Activated T-helper 1 cell treated with anti-CD3 and anti-CD28 coated beads, Interleukin-12 subunit alpha, Interleukin-12 subunit beta, Interleukin-2, Interleukin-4 antibody, amounts not matched to agents 30 ng/mL and 10 ng/mL and 1 ng/mL, durations not matched to agents 14 hours and 24 hours and 36 hours (primary cell): ENCODE data around the gene SPEG. TPM values are rescaled to one million over a fixed set of nuclear protein-coding genes. Genes with fewer than 3 reads are reported as not detected.
A peak's percentile ranks its signal among the peaks of the same experiment; 100 is the strongest.

Experiments used
- DNase-seq: peaks from one replicate; pipeline ENCODE4 v3.0.0; 2021; ENCODE audit warnings: low spot score
- H3K27ac Mint-ChIP-seq: one replicate; pipeline ENCODE4 v1.8.0; 2021; ENCODE audit warnings: mild to moderate bottlenecking, mixed read lengths
- H3K27me3 Mint-ChIP-seq: one replicate; pipeline ENCODE4 v1.8.0; 2022; ENCODE audit warnings: mild to moderate bottlenecking, moderate library complexity, mixed read lengths; ENCODE audit not compliant: insufficient read depth
- H3K36me3 Mint-ChIP-seq: one replicate; pipeline ENCODE4 v1.8.0; 2021; ENCODE audit warnings: low read depth, mixed read lengths
- H3K4me1 Mint-ChIP-seq: one replicate; pipeline ENCODE4 v1.8.0; 2021; ENCODE audit warnings: low read depth, mixed read lengths
- H3K4me3 Mint-ChIP-seq: one replicate; pipeline ENCODE4 v1.8.0; 2021; ENCODE audit warnings: mild to moderate bottlenecking, moderate library complexity, mixed read lengths
- H3K9me3 Mint-ChIP-seq: one replicate; pipeline ENCODE4 v1.8.0; 2021; ENCODE audit warnings: mixed read lengths
- intact Hi-C: fragments of 100-400 bp; cut with micrococcal nuclease; formaldehyde crosslinking; loops from one replicate; pipeline ENCODE4 v1.15.1; 2024
- total RNA-seq: library from RNA; stranded (reverse); gene quantifications from 2 replicates; pipeline ENCODE4 v1.2.3, GENCODE V29; 2022

The SPEG gene
- total RNA-seq, 1 donor from 2014 or later: 0.13 TPM

GRCh38 chr2:219533930-219534661 is 99.5 kb downstream of the SPEG start:
- DNase-seq: no peak
- H3K36me3 Mint-ChIP-seq: peaks cover 2% of the 10 kb centered on the region
- H3K27ac Mint-ChIP-seq: no peak overlapping the region
- H3K9me3 Mint-ChIP-seq: no peaks in the 10 kb centered on the region
- no peak overlapping the region for H3K4me3 Mint-ChIP-seq
- intact Hi-C loops: no loop called here
- peaks cover 16% of the 10 kb centered on the region for H3K27me3 Mint-ChIP-seq
- peaks cover 6% of the 10 kb centered on the region for H3K4me1 Mint-ChIP-seq

- DNase-seq: no peak
- intact Hi-C loops: no loop called here
- H3K36me3 Mint-ChIP-seq: peaks cover 7% of the 10 kb centered on the region
- no peaks in the 10 kb centered on the region for H3K4me1 Mint-ChIP-seq
- no peaks in the 10 kb centered on the region for H3K9me3 Mint-ChIP-seq
- no peak overlapping the region for H3K4me3 Mint-ChIP-seq
- H3K27me3 Mint-ChIP-seq: peaks cover under 1% of the 10 kb centered on the region
- H3K27ac Mint-ChIP-seq: no peak overlapping the region
These were observed 101.8 kb downstream of the SPEG start for GRCh38 chr2:219536425-219536824.

- H3K36me3 Mint-ChIP-seq: peaks cover 7% of the 10 kb centered on the region
- DNase-seq: no peak
- H3K27me3 Mint-ChIP-seq: no peaks in the 10 kb centered on the region
- H3K4me1 Mint-ChIP-seq: peaks cover under 1% of the 10 kb centered on the region
- no peaks in the 10 kb centered on the region for H3K9me3 Mint-ChIP-seq
- intact Hi-C loops: no loop called here
- H3K27ac Mint-ChIP-seq: no peak overlapping the region
- H3K4me3 Mint-ChIP-seq: no peak overlapping the region
These were observed 102.3 kb downstream of the SPEG start for GRCh38 chr2:219536967-219537366.

GRCh38 chr2:219537657-219538488 is 103.2 kb downstream of the SPEG start:
- intact Hi-C loops: no loop called here
- H3K27me3 Mint-ChIP-seq: no peaks in the 10 kb centered on the region

GRCh38 chr2:219538504-219538951 is 103.9 kb downstream of the SPEG start:
- Mint-ChIP-seq H3K36me3 (peaks cover 7% of the 10 kb centered on the region), H3K27ac (no peak overlapping the region), H3K4me3 (no peak overlapping the region), H3K27me3 (no peaks in the 10 kb centered on the region), H3K9me3 (no peaks in the 10 kb centered on the region), H3K4me1 (peaks cover 10% of the 10 kb centered on the region)
- no peak for DNase-seq
- intact Hi-C loops: no loop called here

More at GRCh38 chr2:219537657-219538488, 103.2 kb downstream of the SPEG start:
- DNase-seq: no peak
- Mint-ChIP-seq H3K9me3 (no peaks in the 10 kb centered on the region), H3K36me3 (peaks cover 7% of the 10 kb centered on the region), H3K27ac (no peak overlapping the region), H3K4me1 (peaks cover 9% of the 10 kb centered on the region), H3K4me3 (no peak overlapping the region)

- Mint-ChIP-seq H3K27me3 (peaks cover under 1% of the 10 kb centered on the region), H3K9me3 (no peaks in the 10 kb centered on the region), H3K36me3 (peaks cover 7% of the 10 kb centered on the region), H3K4me3 (no peak overlapping the region), H3K4me1 (peaks cover 11% of the 10 kb centered on the region), H3K27ac (no peak overlapping the region)
- no peak for DNase-seq
- intact Hi-C loops: no loop called here
These were observed 104.5 kb downstream of the SPEG start for GRCh38 chr2:219538956-219539788.

- Mint-ChIP-seq H3K4me1 (peaks cover 20% of the 10 kb centered on the region), H3K27ac (no peak overlapping the region), H3K9me3 (no peaks in the 10 kb centered on the region), H3K4me3 (no peak overlapping the region), H3K27me3 (peaks cover 10% of the 10 kb centered on the region), H3K36me3 (peaks cover 7% of the 10 kb centered on the region)
- no peak for DNase-seq
- intact Hi-C loops: loop anchor here (5.0 to 10.0 kb wide), 4 partner anchors 235 to 1268 kb away; partner anchors contain the start of genes AAMP, PNKD, PTPRN and RNF25
These were observed 105.5 kb downstream of the SPEG start for GRCh38 chr2:219539926-219540678.

- H3K27ac Mint-ChIP-seq: no peak overlapping the region
- intact Hi-C loops: loop anchor here (1.0 to 10.0 kb wide), 7 partner anchors 19 to 1269 kb away; partner anchors contain the start of genes AAMP, PNKD, PTPRN and RNF25
- H3K9me3 Mint-ChIP-seq: no peaks in the 10 kb centered on the region
- H3K36me3 Mint-ChIP-seq: peaks cover 7% of the 10 kb centered on the region
- no peak for DNase-seq
- peaks cover 12% of the 10 kb centered on the region for H3K27me3 Mint-ChIP-seq
- H3K4me3 Mint-ChIP-seq: peak overlapping the region; percentile 93
- peaks cover 20% of the 10 kb centered on the region for H3K4me1 Mint-ChIP-seq
These were observed 106.3 kb downstream of the SPEG start for GRCh38 chr2:219540784-219541504.

- Mint-ChIP-seq H3K9me3 (no peaks in the 10 kb centered on the region), H3K27me3 (peaks cover 17% of the 10 kb centered on the region), H3K27ac (no peak overlapping the region), H3K4me1 (peaks cover 20% of the 10 kb centered on the region), H3K4me3 (peak overlapping the region; percentile 93), H3K36me3 (peaks cover 7% of the 10 kb centered on the region)
- intact Hi-C loops: loop anchor here (1.0 to 10.0 kb wide), 10 partner anchors 19 to 1269 kb away; partner anchors contain the start of genes AAMP, DNAJB2, NHEJ1 and PNKD
- peak; percentile 81 for DNase-seq
These were observed 107.1 kb downstream of the SPEG start for GRCh38 chr2:219541611-219542180.

GRCh38 chr2:219542931-219543595 is 108.4 kb downstream of the SPEG start:
- H3K4me1 Mint-ChIP-seq: peaks cover 20% of the 10 kb centered on the region
- H3K27me3 Mint-ChIP-seq: peaks cover 23% of the 10 kb centered on the region
- no peak for DNase-seq
- no peaks in the 10 kb centered on the region for H3K9me3 Mint-ChIP-seq
- peak overlapping the region; percentile 93 for H3K4me3 Mint-ChIP-seq
- peak overlapping the region; percentile 85 for H3K27ac Mint-ChIP-seq
- intact Hi-C loops: loop anchor here (1.0 to 10.0 kb wide), 11 partner anchors 45 to 1271 kb away; partner anchors contain the start of genes AAMP, DNAJB2, GMPPA and NHEJ1
- peaks cover 7% of the 10 kb centered on the region for H3K36me3 Mint-ChIP-seq
